ENCODE measurements around the gene GHSR.

GHSR gene

GRCh38 chr3:172438186-172438585, 10.1 kb downstream of the GHSR start:
- no peak for DNase-seq (ENCODE audit: low read depth in 2 of 2)

- DNase-seq (ENCODE audit: low read depth in 2 of 2), result no peak
These were observed 10.5 kb downstream of the GHSR start for GRCh38 chr3:172437713-172438112.

DNA sequence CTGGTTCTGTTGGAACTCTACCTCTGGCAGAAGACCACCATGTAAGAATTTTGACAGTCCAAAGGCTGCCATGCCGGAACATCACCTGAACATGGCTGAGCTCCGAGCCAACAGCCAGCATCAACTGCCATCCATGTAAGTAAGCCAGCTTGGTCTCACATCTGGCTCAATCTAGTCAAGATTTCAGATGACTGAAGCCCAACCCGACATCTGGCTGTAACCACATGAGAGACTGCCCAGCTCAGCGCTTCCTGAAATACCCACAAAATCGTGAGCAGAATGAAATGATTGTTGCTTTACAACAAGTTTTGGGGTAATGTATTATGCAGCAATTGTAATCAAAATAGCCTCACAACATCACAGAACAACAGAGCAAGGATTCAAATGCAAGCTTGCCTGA, 32.9 kb downstream of the GHSR start:
- DNase-seq (ENCODE audit: low read depth in 2 of 2), result no peak

DNA sequence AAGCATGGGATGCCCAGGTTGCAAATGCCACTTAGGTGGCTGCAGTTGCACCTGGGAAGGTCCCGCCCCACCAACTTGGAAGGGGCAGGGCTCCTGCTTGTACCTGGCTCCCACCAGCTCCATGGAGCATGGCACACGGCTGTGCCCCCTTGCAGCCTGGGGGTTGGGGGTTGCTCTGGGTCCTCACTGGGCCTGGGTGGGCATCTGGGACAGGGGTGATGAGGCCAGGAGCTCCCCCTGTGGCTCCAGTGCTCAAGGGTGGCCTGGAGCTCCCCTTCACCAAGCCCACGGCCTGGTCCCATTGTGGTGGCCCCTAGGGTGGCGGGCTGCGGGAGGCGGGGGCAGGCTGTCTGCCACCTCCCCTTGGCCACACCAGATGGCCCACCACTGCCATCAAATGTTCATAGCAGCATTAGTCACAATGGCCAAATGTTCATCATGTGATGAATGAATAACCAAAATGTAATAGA, 36.7 kb downstream of the GHSR start:
- no peak for DNase-seq (ENCODE audit: low read depth in 2 of 2)

- DNase-seq (ENCODE audit: low read depth in 2 of 2), result no peak
These were observed 37.4 kb downstream of the GHSR start for GRCh38 chr3:172410702-172411477.

- no peak for DNase-seq (ENCODE audit: low read depth in 2 of 2)
These were observed 40.4 kb downstream of the GHSR start for GRCh38 chr3:172407872-172408271.

- DNase-seq (ENCODE audit: low read depth in 2 of 2), result no peak
These were observed 42.3 kb downstream of the GHSR start for GRCh38 chr3:172405914-172406313.

DNA sequence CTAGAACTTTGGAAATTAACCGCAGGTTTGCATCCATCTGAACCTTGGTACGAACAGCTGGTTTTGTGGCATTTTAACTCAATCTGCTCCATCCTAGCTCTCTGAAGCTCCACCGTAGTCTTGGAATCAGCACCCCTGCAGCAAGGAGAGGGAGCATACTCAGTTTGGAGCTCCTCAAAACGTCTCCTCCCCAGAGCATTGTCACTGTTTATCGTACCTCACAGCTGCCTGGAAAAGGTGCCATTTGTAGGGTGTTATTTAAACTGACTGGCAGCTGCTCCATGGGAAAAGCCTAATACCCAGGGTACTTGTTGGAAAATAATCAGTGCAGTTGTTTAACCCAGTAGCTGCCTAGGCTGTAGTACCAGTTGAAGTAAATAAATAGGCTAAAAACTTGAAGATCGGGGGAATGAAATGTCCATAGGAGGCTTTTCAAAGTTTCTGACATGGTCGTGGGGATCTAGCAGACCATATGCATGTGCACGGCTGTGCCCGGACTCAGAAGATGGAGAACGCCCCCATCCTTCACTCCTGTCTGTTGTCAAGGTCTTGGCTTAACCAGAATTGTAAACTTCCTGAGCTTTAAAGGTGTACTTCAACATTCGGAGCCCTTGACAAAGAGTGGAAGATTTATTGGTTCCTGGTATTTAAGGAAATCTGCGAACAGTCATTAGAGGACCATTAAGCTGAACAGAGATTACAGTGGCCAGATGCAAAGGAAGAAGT, 43.9 kb downstream of the GHSR start:
- DNase-seq (ENCODE audit: low read depth in 2 of 2), result no peak

DNA sequence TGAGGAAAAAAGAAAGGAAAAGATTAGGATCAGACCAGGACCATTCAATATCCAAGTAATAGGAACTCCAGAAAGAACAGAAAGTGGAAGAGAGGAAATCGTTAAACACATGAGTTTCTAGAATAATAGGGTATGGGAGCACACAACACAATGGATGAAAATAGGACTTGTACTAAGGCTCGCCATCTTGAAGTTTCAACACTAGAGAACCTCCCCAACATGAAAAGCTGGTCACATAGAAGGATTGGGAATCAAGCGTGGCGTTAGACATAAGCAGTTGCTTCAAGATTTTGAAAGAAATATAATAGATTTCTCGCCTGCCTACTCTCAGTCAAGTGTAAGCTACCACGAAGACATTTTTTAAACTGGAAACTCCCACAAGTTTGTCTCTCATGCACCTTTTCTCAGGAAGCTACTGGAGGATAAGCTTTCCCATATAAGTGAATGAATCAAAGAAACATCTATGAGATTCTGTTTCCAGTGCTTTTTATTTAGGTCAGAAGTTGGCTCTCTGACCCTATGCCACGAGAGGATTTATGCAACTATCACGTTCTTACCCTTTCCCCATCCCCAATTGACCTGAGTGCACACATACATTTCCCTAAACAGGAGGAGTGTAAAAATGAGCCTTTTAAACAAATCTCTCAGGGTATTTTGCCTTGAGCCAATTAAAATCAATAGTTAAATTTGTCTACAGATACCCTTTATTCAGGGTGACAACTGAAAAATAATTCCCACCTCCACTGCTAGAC, 45.2 kb downstream of the GHSR start:
- no peak for DNase-seq (ENCODE audit: low read depth in 2 of 2)

DNA sequence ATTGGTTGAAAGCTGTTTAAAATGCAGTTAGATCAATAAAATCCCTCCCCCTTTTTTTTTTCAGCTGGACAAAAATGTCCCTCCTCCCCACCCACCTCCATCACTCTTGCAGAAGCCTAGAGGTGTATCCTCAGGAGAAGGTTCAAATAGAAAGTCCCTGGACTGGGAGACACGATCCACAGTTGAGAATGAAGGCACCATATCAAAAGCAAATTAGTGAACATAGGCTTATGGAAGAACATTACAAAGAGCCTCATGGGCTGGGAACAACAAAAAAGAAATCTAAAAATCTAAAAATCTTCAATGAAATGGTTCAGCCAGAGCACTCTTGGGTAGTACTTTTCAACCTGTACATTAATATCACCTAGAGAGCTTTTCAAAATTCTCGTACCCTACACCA, 46.2 kb downstream of the GHSR start:
- DNase-seq (ENCODE audit: low read depth in 2 of 2), result no peak

DNA sequence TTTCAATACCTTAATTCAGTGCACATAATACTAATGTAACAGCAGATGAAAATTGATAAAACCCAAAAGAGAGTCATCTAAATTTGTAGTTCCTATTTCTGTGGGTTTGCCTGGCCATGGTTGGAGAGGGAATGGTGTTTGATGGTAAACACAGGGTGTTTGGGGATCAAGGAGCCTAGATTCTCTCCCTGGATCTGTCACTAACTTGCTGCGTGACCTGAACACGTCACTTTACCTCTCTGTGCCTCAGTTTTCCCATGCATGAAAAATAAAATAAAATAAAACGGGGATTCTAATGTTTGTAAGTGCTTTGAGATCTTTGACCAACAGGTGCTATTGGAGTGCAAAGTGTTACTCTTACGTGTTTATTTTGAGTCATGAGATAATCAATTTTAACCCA, 49.8 kb downstream of the GHSR start:
- no peak for DNase-seq (ENCODE audit: low read depth in 2 of 2)

- no peak for DNase-seq (ENCODE audit: low read depth in 2 of 2)
These were observed 50.4 kb downstream of the GHSR start for GRCh38 chr3:172397716-172398405.

DNA sequence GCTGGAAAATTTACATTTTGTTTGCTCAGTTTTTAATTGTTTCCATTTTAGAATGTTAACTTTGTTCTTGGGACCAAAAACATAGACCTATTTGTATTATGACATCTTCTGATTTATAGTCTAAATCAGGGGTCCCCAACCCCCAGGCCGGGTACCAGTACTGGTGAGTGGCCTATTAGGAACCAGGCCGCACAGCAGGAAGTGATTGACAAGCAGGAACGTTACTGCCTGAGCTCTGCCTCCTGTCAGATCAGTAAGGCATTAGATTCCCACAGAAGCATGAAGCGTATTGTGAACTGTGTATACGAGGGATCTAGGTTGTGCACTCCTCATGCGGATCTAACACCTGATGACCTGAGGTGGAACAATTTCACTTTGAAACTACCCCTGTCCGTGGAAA, 51.9 kb downstream of the GHSR start:
- DNase-seq (ENCODE audit: low read depth in 2 of 2), result no peak

DNA sequence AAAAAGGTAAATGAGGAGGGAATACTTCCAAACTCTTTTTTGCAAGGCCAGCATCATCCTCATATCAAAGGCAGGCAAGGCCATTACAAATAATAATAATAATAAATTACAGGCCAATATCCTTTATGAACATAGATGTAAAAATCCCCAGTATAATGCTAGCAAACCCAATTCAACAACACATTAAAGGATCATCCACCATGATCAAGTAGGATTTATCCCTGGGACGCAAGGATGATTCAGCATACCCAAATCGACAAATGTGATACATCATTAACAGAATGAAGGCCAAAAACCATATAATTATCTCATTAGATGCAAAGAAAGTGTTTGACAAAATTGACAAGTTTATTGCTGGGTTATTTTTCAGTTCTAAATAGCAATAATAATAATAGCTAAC, 53.6 kb downstream of the GHSR start:
- DNase-seq (ENCODE audit: low read depth in 2 of 2), result no peak

Data from stimulated activated CD4-positive, alpha-beta T cell treated with anti-CD3 and anti-CD28 coated beads, Interleukin-1b, Interleukin-23, amount 100 ng/mL, for 4 hours (primary cell).